Metanephros (tissue), 2 donors: ENCODE results near the gene PRR11. TPM values are rescaled to one million over a fixed set of nuclear protein-coding genes. Genes with fewer than 3 reads are reported as not detected.
A peak's percentile ranks its signal among the peaks of the same experiment; 100 is the strongest.

Source experiments
- small RNA-seq: library from RNA; depleted of rRNA; stranded (forward); fragments of <200 nt; gene quantifications from one replicate; pipeline ENCODE3, GENCODE V24; 2014; ENCODE audit warnings: low replicate concordance
- total RNA-seq: library from RNA; depleted of rRNA; stranded (reverse); fragments of >200 nt; gene quantifications from one replicate; pipeline ENCODE4 v1.2.3, GENCODE V29; 2014

Gene PRR11
- total RNA-seq, result 5.3 TPM

GRCh38 chr17:59155439-59156177 lies at the start of gene PRR11:
Gene PRR11 (plus strand): TSS chr17:59155746. CDS start chr17:59169753, 14,007 bp downstream.

GRCh38 chr17:59106463-59107305 lies 48.9 kb upstream of the PRR11 start, which contains the start of gene TRIM37:
Gene TRIM37 (minus strand): TSS chr17:59106880. CDS start chr17:59106461, 419 bp downstream.

GRCh38 chr17:59154721-59155438 lies 666 bp upstream of the PRR11 start, which contains the start of gene SKA2:
Gene SKA2 (minus strand): TSS chr17:59155186. CDS start chr17:59155163, 23 bp downstream.

GRCh38 chr17:59220328-59221158 lies 65.0 kb downstream of the PRR11 start, which contains the start of gene GDPD1:
Gene GDPD1 (plus strand): TSS chr17:59220511. CDS start chr17:59220610, 99 bp downstream.

Small RNA genes within 50 kb of the gene (small RNA-seq; reads per million reads assigned to genes)
- 12.8 reads per million, percentile 95 among the genes with 10 or more reads in this experiment for gene MIR301A
- 38.5 reads per million, percentile 97 among the genes with 10 or more reads in this experiment for gene MIR454
- 0.63 reads per million, percentile 70 among the genes with 10 or more reads in this experiment for gene RNU2-58P

Other genes starting within 250 kb of the PRR11 start
- 29.6 TPM for gene TRIM37, start 48.9 kb upstream of the PRR11 start, total RNA-seq
- 37.4 TPM for gene SKA2, start 560 bp upstream of the PRR11 start, total RNA-seq
- 17.0 TPM for gene SMG8, start 54.3 kb downstream of the PRR11 start, total RNA-seq
- gene GDPD1, start 64.8 kb downstream of the PRR11 start, total RNA-seq, result 4.0 TPM
- 47.6 TPM for gene YPEL2, start 175.9 kb downstream of the PRR11 start, total RNA-seq